Activated T-helper 1 cell treated with Interleukin-2 at 50 U/mL for 16 hours (primary cell): ENCODE measurements around the gene RNF125.
"Not testable (repeated sequence)": the region's sequence is repeated elsewhere in the genome, so short reads cannot be mapped to it uniquely, and the experiment has no call there.

Source experiments
- DNase-seq: peaks from one replicate; pipeline ENCODE4 v3.0.0-alpha.2; 2020; ENCODE audit warnings: low read depth

The RNF125 gene

DNA sequence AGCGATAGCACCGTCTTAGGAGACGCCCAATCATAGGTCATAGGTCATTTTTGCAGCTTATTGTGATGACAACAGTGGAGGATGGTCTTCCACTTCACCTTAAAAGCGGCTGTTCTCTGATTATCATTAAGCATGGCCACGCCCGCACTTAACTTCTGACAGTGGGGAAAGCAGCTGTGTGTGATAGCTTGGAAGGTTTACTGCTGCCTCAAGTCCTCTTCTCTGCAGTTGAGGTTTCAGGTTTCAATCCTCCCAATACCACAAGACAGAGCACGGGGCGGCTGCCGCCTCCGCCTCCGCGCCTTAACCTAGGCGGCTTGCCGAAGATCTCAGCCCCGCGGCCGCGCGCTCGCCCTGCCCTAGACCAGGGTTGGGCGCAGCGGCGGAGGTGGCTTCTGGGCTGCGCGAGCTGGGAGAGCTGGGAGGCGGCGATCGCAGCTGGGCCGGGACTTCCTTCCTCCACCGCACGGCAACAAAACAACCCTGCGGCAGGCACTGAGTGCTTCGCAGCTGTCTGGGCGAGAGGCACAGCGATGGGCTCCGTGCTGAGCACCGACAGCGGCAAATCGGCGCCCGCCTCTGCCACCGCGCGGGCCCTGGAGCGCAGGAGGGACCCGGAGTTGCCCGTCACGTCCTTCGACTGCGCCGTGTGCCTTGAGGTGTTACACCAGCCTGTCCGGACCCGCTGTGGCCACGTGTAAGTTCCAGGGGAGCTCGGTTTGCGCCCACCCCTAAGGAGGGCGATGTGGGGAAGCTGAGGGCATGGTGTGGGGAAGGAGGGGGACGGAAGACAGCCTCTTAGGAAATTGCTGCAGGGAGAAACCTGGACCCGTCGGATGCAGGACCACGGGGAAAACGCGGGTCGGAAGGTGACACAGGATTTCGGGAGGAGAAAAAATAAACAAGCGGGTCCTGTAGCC is at the start of gene RNF125:
Gene RNF125, plus strand, starts transcription at position 495 of the 920 bp plus-strand sequence. Its CDS starts 39 bp downstream, at position 534.
- peak; percentile 84 for DNase-seq

DNA sequence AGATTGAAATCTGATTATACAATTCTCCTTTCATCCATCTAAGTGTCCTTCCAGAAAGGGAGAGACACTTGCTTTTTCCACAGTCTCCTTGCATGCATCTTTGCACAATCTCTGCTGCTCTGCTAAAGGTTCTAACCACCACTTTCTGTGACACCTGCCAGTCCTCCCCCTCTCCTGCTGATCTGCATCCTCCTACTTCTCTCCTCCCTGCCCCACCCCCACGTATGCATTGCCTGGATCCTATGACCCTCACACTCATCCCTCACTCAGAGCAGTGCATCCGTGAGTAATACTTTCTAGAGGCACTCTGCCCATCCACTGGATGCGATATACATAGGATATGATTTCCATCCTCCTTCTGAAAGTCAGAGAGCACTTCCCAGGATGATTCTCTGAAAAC is 48.0 kb upstream of the RNF125 start:
- DNase-seq, result no peak

DNA sequence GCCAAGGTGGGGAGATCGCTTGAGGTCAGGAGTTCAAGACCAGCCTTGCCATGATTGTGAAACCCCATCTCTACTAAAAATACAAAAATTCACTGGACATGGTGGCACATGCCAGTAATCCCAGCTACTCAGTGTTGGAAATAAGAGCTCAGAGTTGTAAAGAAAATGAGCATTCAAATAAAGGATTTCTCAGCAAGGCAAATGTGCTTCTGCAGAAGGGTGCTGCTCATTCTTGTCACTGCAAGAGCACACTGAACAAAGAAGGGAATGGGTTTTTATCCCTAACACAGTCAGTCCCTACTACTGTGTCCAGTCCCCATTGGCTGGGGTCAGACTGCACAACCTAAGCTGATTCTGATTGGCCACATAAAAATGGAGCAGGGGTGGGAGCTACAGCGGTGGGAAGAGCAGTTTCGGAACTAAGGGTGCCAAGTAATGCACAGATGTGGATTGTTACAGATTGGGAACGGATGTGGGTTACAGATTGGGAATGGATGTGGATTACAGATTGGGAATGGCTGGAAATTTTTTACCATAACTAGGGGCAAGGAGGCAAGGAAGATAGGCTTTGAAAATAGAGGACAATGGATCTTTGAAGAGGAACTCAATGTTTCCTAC is 44.6 kb upstream of the RNF125 start:
- DNase-seq, result no peak

DNA sequence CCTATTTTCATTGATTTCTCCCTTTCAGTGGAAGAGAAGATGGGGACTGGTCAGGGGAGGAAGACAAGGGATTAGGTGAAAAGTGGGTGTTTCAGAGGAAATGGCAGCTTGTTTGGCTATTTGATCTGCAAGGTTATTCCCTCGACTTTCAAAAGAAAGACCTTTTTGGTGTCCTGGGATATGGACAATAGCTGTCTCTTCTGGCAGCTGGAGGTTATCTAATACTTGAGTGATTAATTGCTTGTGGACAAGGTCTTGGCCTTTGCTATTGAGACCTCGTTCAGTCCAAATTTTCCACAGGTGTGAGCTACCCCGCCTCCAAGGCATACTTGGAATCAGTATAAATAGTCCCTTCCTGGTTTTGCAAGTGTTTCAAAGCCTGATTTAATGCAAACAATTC is 42.4 kb upstream of the RNF125 start:
- DNase-seq, result no peak

DNA sequence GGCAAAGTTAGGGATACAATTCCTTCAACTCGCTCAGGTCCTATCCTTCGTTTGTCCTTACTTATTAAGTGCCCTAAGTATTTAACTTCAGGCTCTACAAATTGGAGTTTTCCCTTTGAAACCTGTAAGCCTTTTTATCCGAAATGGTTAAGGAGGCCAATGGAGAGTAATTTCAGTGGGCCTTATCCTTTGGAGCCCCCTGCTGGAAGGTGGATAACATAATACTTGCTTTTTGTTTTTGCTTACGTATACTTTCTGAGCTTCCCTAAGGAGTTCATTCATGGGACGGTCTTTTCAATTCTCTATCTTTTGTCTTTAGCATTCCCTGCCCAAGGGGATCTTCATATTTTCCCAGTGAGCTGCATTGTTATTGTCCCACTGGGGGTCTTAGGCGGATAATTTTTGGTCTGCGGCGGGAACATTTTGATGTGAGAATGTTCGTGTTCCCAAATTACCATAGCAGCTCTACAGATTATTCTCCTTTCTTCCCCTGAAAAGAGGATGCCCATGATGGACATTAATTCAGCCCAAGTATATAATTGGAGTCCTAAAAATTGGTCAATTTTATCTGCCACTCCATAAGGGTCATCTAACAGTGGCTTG is 41.3 kb upstream of the RNF125 start:
- DNase-seq, result no peak

DNA sequence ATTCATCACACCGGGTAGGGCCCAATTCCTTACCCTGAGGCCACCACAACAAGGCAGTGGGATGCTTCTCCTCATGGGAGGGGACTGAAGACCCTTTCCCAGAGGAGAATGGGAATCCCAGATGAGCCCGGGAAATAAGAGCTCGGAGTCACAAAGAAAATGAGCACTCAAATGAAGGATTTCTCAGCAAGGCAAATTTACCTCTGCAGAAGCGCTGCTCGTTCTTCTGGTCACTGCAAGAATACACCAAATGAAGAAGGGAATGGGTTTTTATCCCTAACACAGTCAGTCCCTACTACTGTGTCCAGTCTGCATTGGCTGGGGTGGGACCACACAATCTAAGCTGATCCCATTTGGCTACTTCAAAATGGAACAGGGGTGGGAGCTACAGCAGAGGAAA is 40.0 kb upstream of the RNF125 start:
- DNase-seq, result no peak

DNA sequence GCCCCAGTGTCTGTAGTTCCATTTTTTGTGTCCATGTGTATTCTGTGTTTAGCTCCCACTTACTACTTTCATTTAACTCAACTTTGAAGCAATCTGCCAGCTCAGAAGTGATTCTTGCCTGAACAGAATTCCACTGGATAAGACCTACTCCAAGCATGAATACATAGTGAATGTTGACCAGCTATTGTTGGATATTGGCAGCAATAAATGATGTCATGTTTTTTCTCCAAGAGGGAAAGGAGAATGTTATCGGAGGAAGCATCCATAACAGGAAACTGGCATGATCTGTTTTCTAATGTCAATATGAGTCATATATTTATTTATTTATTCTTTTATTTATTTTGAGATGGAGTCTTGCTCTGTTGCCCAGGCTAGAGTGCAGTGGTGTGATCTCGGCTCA is 38.9 kb upstream of the RNF125 start:
- no peak for DNase-seq

DNA sequence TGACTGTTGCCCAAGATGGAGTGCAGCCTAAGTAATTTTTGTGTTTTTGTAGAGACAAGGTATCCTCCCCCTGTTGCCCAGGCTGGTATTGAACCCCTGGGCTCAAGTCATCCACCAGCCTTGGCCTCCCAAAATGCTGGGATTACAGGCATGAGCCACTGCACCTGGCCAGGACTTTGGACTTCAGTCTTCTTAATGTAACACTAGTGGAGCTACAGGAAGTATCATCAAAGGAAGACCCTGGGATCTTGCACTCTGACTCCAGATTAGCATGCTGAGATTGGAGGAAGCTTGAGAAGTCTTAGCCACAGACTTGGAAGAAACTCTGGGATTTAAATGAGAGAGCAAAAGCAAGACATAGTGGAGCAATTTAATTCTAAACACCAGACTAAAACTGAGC is 37.8 kb upstream of the RNF125 start:
- DNase-seq, result no peak

DNA sequence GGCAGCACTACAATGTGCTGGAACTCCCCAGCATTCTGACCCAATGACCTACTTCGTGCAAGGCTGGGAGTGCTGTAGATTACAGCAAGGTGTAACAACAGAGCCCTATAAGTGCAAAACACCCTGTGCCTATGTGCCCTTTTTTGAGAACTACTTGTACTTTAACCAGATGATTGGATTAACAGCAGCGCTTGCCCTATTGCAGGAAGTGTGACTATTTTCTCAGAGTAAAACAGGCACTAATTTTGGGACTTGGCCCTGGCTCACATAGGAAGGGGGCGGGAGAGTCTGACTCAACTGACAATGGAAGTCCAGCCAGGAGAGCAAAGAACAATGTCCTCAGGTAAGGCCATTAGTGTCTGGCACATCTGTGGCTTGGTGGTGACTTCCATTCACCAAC is 35.6 kb upstream of the RNF125 start:
- no peak for DNase-seq

DNA sequence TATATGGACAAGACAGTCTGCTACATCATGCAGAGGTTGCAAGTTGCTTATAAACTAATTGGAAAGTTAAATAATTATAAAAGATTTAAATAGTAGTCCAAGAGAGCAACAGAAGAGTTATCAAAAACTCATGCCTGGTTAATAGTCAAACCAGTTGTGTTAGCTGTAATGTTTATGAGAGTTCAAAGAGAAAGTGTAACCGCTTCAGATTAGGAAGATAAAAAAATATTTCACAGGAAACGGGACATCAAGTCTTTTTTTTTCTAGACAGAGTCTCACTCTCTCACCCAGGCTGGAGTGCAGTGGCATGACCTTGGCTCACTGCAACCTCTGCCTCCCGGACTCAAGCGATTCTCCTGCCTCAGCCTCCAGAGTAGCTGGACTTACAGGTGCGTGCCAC is 34.6 kb upstream of the RNF125 start:
- DNase-seq, result no peak

DNA sequence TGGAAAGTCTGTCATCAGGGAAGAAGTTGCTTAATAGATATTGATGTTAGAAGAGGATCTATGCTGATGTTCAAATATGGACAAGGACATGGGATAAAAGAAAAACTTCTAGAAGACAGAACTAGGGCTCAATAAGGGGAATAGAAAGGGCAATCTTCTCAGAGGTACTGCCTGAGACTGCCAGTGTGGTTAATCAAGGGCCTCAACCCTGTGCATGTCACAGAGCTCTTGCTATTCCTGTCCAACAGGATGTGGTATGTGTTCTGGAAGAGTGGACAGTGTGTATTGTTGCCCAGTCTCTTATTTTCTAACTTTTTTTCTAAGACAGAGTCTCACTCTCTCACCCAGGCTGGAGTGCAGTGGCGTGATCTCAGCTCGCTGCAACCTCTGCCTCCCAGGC is 27.8 kb upstream of the RNF125 start:
- no peak for DNase-seq

DNA sequence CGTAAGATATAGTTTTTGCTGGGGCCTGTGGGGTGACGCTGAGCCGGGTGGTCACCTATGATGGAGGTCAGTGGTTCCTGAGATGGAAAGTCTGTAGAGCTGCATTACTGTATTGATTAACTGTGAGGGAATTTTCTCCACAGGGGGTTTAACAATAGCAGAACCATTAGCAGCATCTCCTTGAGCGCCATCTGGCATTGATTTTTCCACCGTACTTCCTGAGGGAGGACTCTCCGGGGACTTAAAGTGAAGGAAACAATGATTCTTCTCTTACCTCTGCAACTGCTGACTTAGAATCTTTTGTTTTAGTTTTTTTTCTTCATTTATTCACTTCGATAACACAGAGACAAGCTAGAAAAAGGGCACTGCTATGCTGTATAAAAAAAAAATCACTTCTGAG is 22.6 kb upstream of the RNF125 start:
- no peak for DNase-seq

DNA sequence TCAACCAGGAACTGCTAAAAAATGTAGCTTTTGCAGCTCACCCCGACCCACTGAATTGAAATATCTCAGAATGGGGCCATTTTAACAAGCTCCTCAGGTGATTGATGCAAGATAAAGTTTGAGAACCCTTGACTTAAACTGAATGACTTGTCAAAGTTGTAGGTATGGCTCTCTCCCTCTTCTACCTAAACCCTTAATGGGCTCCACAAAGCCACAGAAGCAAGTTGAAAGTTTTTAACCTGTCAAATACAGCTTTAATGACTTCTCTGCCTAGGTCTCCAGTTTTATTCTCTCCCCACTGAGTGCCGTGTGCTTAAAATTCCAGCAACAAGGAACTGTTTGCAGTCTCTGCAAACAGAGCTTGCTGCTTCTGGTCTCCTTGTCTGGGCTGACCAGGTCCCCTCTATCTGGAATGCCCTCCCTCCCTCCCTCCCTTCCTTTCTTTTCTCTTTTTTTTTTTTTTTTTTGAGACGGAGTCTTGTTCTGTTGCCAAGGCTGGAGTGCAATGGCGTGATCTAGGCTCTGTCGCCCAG is 19.7 kb upstream of the RNF125 start:
- no peak for DNase-seq

DNA sequence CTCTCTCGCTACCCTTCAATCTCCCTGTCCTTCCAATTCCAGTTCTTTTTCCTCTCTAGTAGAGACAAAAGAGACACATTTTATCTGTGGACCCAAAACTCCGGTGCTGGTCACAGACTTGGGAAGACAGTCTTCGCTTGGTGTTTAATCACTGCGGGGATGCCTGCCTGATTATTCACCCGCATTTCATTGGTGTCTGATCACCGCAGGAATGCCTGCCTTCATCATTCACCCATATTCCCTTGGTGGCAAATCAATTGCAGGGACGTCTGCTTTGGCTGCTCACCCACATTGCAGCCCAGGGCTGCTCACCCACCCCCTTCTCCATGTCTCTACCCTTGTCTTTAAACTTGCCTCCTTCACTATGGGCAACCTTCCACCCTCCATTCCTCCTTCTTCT is 17.5 kb upstream of the RNF125 start:
- DNase-seq, result not testable (repeated sequence)

DNA sequence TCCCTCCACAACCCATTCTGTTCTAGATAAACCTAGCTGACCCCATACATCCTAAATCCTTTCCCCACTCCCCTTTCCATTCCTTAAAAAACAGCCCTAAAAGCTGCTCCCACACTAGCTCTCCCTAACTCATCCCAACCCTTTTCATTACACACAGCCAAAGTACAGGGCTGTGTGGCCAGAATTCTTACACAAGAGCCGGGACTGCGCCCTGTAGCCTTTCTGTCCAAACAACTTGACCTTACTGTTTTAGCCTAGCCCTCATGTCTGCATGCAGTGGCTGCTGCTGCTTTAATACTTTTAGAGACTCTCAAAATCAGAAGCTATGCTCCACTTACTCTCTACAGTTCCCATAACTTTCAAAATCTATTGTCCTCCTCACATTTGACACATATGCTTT is 14.8 kb upstream of the RNF125 start:
- not testable (repeated sequence) for DNase-seq

DNA sequence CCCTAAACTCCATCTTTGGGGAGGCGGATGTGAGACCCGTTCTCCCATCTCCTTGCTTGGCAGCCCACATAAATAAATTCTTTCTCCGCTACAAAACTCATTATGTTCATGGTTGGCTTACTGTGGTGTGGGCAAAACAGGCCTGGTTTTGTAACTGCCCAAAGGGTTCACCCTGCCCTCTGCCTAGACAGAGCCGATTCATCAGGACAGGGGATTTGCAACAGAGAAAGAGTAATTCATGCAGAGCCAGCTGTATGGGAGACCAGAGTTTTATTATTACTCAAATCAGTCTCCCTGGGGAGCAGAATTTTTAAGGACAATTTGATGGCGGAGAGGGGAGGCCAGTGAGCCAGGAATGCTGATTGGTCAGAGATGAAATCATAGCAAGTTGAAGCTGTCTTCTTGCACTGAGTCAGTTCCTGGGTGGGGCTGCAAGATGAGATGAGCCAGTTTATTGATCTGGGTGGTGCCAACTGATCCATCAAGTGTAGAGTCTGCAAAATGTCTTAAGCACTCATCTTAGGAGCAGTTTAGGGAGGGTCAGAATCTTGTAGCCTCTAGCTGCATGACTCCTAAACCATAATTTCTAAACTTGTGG is 8.4 kb upstream of the RNF125 start:
- DNase-seq, result no peak

DNA sequence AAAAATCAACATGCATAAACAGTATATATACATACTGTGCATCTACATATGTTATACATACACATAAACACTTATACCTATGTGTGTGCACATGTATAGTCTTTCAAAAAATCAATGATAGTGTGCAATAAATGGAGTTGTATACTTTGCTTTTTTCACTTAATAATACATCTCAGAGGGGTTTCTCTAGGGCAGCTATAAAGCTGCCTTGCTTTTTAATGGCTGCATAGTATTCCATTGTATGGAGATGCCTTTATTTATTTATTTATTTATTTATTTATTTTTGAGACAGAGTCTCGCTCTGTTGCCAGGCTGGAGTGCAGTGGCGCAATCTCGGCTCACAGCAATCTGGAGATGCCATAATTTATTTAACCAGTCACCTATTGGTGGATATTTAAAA is 7.4 kb upstream of the RNF125 start:
- no peak for DNase-seq

DNA sequence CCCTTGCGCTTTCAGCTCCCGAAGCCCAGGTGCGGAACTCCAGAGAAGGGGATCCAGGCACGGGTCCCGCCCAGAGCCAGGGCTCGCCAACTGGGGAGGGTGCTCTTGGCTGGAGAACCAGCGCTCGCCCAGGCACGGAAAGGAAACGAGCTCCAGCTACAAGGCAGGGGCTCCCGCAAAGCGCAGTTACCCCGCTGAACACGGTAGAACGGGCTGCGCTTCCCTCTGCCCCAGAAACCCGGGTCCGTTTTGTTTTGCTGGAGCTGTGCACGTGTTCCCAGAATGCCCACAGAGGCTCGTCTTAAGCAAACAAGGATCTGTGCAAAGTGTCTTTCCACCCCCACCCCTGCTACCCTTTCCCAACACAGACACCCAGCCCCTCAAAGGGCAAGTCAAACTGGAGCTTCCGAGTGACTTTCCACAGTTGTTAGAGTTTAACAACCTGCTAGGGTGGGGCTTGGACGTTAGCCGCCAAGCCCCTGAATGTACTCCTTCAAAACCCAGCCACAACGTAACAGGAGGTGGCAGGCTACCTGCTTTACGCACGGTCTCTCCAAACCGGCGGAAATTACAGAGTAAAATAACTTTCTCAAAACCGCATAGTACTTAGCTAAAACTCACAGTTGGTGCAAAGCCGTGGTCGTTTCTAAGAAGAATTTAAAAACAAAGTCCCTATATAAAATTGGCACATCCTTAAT is 775 bp downstream of the RNF125 start:
- peak; percentile 40 for DNase-seq

DNA sequence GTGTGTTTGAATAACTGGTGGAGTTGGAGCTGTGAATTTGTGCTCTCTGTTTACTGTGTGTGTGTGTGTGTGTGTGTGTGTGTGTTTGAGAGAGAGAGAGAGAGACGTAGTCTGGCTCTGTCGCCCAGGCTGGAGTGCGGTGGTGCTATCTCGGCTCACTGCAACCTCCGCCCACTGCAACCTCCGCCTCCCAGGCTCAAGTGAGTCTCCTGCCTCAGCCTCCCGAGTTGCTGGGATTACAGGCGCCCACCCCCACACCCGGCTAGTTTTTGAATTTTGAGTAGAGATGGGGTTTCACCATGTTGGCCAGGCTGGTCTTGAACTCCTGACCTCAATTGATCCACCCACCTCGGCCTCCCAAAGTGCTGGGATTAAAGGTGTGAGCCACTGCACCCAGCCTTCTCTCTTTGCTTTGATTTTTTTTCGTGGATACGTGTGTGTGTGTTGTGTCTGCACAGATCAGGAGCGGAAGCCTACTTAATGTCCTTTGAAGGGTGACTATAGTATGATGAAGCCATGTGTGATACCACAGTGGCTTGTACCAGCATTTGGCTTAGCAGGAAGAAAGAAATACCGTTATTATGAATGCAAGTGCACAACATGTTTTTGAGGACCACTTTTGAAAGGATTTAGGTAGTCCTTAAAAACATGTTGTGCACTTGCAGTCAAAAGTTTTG is 1.5 kb downstream of the RNF125 start:
- peak; percentile 18 for DNase-seq

DNA sequence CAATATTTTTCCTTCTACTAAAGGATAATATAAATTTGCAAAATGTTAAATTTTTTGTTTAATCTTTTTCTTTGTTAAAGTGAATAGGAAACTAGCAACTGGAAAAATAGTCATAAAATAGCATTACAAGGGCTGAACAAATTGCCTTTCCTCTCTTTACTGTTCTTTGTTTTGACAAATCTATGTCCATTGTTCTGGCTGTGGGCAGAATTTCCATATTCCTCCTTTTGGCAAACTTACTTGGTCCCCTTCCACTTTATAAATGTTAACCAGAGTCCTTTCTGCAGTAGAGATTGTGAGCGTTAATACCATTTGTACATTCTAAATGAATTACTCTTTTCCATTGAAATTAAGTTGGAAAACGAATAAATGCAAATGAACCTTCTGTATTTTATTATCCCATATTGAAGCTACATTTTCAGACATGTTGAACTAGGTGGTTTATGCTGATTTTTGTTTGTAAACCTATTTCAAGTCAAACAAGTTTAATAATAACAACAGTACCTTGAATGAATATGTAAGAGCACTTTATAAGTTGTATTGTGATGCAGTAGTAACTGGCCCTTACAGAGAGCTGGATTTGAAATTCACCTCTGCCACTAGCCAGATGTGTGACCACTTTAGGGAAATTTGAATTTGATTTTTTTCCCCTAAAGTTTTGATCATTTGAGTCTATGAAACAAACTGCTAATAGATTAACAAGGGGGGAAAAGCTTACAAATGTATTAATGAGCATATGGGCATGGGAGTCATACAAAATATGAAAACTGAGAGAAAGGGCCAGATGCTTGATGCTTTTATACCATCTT is 3.3 kb downstream of the RNF125 start:
- DNase-seq, result no peak
